Measurements from ENCODE around the gene C17orf113.

GRCh38 chr17:42072323-42073187 is 22.2 kb upstream of the C17orf113 start:
- TF ChIP-seq CTCF (IDR thresholded peaks at IDR 0.05; ENCODE audit: low read depth, low read length, poor library complexity, severe bottlenecking), result no peak
- 0 out of 2 replicates have a peak, but pooled peaks have one; percentile 35 for TF ChIP-seq EZH2phosphoT487 (IDR thresholded peaks at IDR 0.05; ENCODE audit: borderline replicate concordance, low read length)

Measured in DOHH2 (cell line).